Measurements from ENCODE around the gene ARHGAP9. TPM values are rescaled to one million over a fixed set of nuclear protein-coding genes. Genes with fewer than 3 reads are reported as not detected.

The ARHGAP9 gene
- total RNA-seq (2021; ENCODE audit: unreplicated experiment) (0.92 TPM), Bru-seq, nascent RNA (percentile 15 among the genes with signal in this experiment), BruChase-seq, experiment 1, labeled RNA remaining after a 2-hour chase (percentile 22 among the genes with signal in this experiment), BruChase-seq, experiment 2, labeled RNA remaining after a 6-hour chase (percentile 21 among the genes with signal in this experiment)
- polyA plus RNA-seq (2012; ENCODE audit: insufficient read length): 0.22 TPM
- long read RNA-seq: 0 reads

- H3K4me1 ChIP-seq (ENCODE audit: control insufficient read depth, insufficient read depth, low read length): no peaks in the 10 kb centered on the region; the same call in 1 of the 2 replicates
- DNase-seq (ENCODE audit: low read depth, low spot score) (no peak), ATAC-seq (no peak)
- H3K9me3 ChIP-seq (ENCODE audit: control insufficient read depth, insufficient read depth, low read depth, low read length): no peaks in the 10 kb centered on the region
- no peaks in the 10 kb centered on the region for H3K36me3 ChIP-seq (ENCODE audit: control insufficient read depth, insufficient read depth, low read length)
- in situ Hi-C loops (cut with HindIII; ENCODE audit: low pct_unique_long_range_greater_than_20kb, low sequenced_read_pairs) (no loop called here), intact Hi-C loops (cut with micrococcal nuclease; ENCODE audit: unreplicated experiment) (no loop called here)
- no peak for TF ChIP-seq CTCF (IDR thresholded peaks at IDR 0.05)
- TF ChIP-seq SIN3A (IDR thresholded peaks at IDR 0.05; ENCODE audit: borderline replicate concordance, insufficient read depth, low read depth, low read length): no peak
- TF ChIP-seq TCF7L2 (IDR thresholded peaks at IDR 0.05; ENCODE audit: low read depth, low read length): no peak
- TF ChIP-seq REST (IDR thresholded peaks at IDR 0.05; ENCODE audit: insufficient read depth in 1 of 2, low read depth in 2 of 2, low read length in 1 of 2): no peak
- TF ChIP-seq POLR2AphosphoS5 (IDR thresholded peaks at IDR 0.05; ENCODE audit: low read depth, low read length): no peak
- no peak within 1 kb of the TSS for H3K4me3 ChIP-seq (ENCODE audit: low read depth in 2 of 2, low read length in 2 of 2)
- ChIA-PET POLR2A (no interaction called here), CTCF (no interaction called here)
- BruUV-seq (replicated peaks): no TSS peak
- H3K27ac ChIP-seq (ENCODE audit: low read length): no peak within 1 kb of the TSS
- H3K27me3 ChIP-seq (ENCODE audit: control insufficient read depth, insufficient read depth, low read length): no peaks in the 10 kb centered on the region; the same call in 1 of the 2 replicates
Measured at GRCh38 chr12:57479376-57480115, at the start of gene ARHGAP9. Gene ARHGAP9, minus strand, starts transcription at chr12:57479866. Its CDS starts 460 bp downstream, at chr12:57479406.

GRCh38 chr12:57528831-57529555 is 49.3 kb upstream of the ARHGAP9 start:
- H3K36me3 ChIP-seq (ENCODE audit: control insufficient read depth, insufficient read depth, low read length): peaks cover 11% of the 10 kb centered on the region
- TF ChIP-seq REST (IDR thresholded peaks at IDR 0.05; ENCODE audit: insufficient read depth in 1 of 2, low read depth in 2 of 2, low read length in 1 of 2) (no peak), CTCF (IDR thresholded peaks at IDR 0.05) (no peak), POLR2AphosphoS5 (IDR thresholded peaks at IDR 0.05; ENCODE audit: low read depth, low read length) (no peak), TCF7L2 (IDR thresholded peaks at IDR 0.05; ENCODE audit: low read depth, low read length) (no peak), SIN3A (IDR thresholded peaks at IDR 0.05; ENCODE audit: borderline replicate concordance, insufficient read depth, low read depth, low read length) (no peak)

More at GRCh38 chr12:57528831-57529555, 49.3 kb upstream of the ARHGAP9 start:
- Histone ChIP-seq H3K27me3 (ENCODE audit: control insufficient read depth, insufficient read depth, low read length) (no peaks in the 10 kb centered on the region), H3K27ac (ENCODE audit: low read length) (no peak overlapping the region; the same call in 1 of the 2 replicates), H3K9me3 (ENCODE audit: control insufficient read depth, insufficient read depth, low read depth, low read length) (no peaks in the 10 kb centered on the region), H3K4me3 (ENCODE audit: low read depth in 2 of 2, low read length in 2 of 2) (no peak overlapping the region), H3K4me1 (ENCODE audit: control insufficient read depth, insufficient read depth, low read length) (peaks cover 15% of the 10 kb centered on the region)
- ChIA-PET CTCF (no interaction called here), POLR2A (no interaction called here)
- in situ Hi-C loops (cut with HindIII; ENCODE audit: low pct_unique_long_range_greater_than_20kb, low sequenced_read_pairs) (no loop called here), intact Hi-C loops (cut with micrococcal nuclease; ENCODE audit: unreplicated experiment) (no loop called here)
- DNase-seq (ENCODE audit: low read depth, low spot score) (no peak), ATAC-seq (no peak; the same call in 1 of the 2 replicates)
- BruUV-seq (replicated peaks): no TSS peak
